Osteoblast (primary cell): ENCODE data around the gene SHC2. TPM values are rescaled to one million over a fixed set of nuclear protein-coding genes. Genes with fewer than 3 reads are reported as not detected.

ENCODE experiments used
- DNase-seq: peaks from one replicate; pipeline ENCODE4 v3.0.0; 2011; ENCODE audit warnings: low spot score, mixed read lengths; ENCODE audit not compliant: insufficient read length; ENCODE audit errors: missing footprints
- H2AFZ ChIP-seq: 2 replicates; pipeline ENCODE4 v1.6.0; 2011; ENCODE audit warnings: mild to moderate bottlenecking, low read length
- H3K27ac ChIP-seq: 2 replicates; pipeline ENCODE4 v1.5.1; 2011; ENCODE audit warnings: mild to moderate bottlenecking, low read depth, low read length, moderate library complexity
- H3K27me3 ChIP-seq: 2 replicates; pipeline ENCODE4 v1.6.0; 2012; ENCODE audit warnings: mild to moderate bottlenecking, control low read depth, inconsistent platforms, low read length, moderate library complexity; ENCODE audit not compliant: insufficient read depth
- H3K36me3 ChIP-seq: 2 replicates; pipeline ENCODE4 v1.5.1; 2011; ENCODE audit warnings: mild to moderate bottlenecking, low read length, control low read depth, moderate library complexity; ENCODE audit not compliant: insufficient read depth
- H3K4me1 ChIP-seq: 2 replicates; pipeline ENCODE4 v1.5.1; 2011; ENCODE audit warnings: mild to moderate bottlenecking, low read length, control low read depth, moderate library complexity; ENCODE audit not compliant: insufficient read depth
- H3K4me2 ChIP-seq: 2 replicates; pipeline ENCODE4 v1.6.0; 2011; ENCODE audit warnings: mild to moderate bottlenecking, low read length; ENCODE audit not compliant: insufficient read depth
- H3K4me3 ChIP-seq: fragments of 200-600 bp; sonication (generic); 3 replicates; pipeline ENCODE4 v1.5.1; 2012; ENCODE audit warnings: mild to moderate bottlenecking, low read length, inconsistent platforms; ENCODE audit not compliant: insufficient read depth
- H3K79me2 ChIP-seq: 2 replicates; pipeline ENCODE4 v1.6.0; 2012; ENCODE audit warnings: mild to moderate bottlenecking, low read length, control low read depth, inconsistent platforms; ENCODE audit not compliant: insufficient read depth
- H3K9me3 ChIP-seq: 2 replicates; pipeline ENCODE4 v1.5.1; 2011; ENCODE audit warnings: low read depth, low read length, control low read depth
- H4K20me1 ChIP-seq: 2 replicates; pipeline ENCODE4 v1.6.0; 2012; ENCODE audit warnings: mild to moderate bottlenecking, low read length, control low read depth; ENCODE audit not compliant: insufficient read depth
- CTCF ChIP-seq: IDR thresholded peaks from 2 replicates; pipeline ENCODE4 v1.5.1; 2011; ENCODE audit warnings: mild to moderate bottlenecking, low read depth, low read length, moderate library complexity; ENCODE audit errors: extremely low read depth
- total RNA-seq: library from RNA; depleted of rRNA; stranded (reverse); fragments of >200 nt; gene quantifications from 2 replicates; pipeline ENCODE4 v1.2.3, GENCODE V29; 2012

SHC2 gene
- total RNA-seq: 0.36 and 1.5 TPM in 2 replicates

DNA sequence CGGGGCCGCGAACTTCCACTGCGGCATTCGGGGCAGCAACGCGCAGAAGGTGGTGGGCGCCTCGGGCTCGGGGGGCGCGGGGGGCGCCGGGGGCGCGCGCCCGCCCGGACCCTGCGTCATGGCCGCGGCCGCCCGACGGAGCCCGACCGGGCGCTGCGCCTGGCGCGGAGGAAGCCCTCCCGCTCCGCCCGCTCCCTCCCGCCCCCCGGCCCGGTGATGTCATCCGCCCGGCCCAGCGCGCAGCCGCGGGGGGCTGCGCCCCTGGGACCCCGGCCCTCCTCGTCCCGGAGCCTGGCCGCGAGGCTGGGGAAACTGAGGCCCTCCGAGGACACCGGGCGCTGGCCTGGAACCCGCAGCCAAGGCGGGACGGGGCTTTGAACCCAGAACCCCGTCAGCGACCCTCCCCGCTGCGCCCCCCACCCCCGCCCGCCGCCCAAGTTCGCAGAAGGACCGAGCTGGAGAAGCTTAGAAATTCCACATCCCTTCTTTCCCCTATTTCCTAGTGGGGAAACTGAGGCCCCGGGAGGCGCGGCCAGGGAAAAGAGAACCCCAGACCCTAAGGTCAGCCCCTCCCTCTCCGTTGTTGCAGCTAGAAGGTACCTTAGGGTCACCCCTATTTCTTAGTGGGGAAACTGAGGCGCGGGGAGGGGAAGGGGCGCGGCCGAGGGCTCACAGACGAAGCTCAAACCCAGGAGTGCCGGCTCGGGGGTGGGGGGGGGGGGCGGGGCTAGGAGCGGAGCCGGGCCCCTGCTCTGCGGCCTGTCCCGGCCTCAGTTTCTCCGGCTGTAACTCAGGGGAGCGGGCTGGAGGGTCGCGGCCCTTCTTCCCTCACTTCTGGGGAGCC is at the start of gene SHC2:
Gene SHC2, minus strand, starts transcription at position 157 of the 844 bp plus-strand sequence. Its CDS starts 37 bp downstream, at position 120.
- H4K20me1 ChIP-seq: no peaks in the 10 kb centered on the region
- H3K4me3 ChIP-seq: peak within 1 kb of the TSS; percentile 51
- H3K4me1 ChIP-seq: no peaks in the 10 kb centered on the region
- DNase-seq: no peak
- peak within 1 kb of the TSS; percentile 32 for H3K4me2 ChIP-seq
- TF ChIP-seq CTCF: no peak
- no peak within 1 kb of the TSS for H3K27ac ChIP-seq
- H3K79me2 ChIP-seq: no peaks in the 10 kb centered on the region
- no peaks in the 10 kb centered on the region for H3K36me3 ChIP-seq
- no peaks in the 10 kb centered on the region for H3K9me3 ChIP-seq
- peaks cover 23% of the 10 kb centered on the region for H3K27me3 ChIP-seq
- peak within 1 kb of the TSS; percentile 25 for H2AFZ ChIP-seq

- H3K4me1 ChIP-seq: peaks cover 13% of the 10 kb centered on the region
- H3K27me3 ChIP-seq: no peaks in the 10 kb centered on the region
- TF ChIP-seq CTCF: no peak
- peak overlapping the region; percentile 98 for H3K4me2 ChIP-seq
- peaks cover 8% of the 10 kb centered on the region for H4K20me1 ChIP-seq
- peak overlapping the region; percentile 99 for H3K4me3 ChIP-seq
- no peak overlapping the region for H2AFZ ChIP-seq
- DNase-seq: peak; percentile 85
- no peaks in the 10 kb centered on the region for H3K36me3 ChIP-seq
- H3K79me2 ChIP-seq: peaks cover 16% of the 10 kb centered on the region
- H3K27ac ChIP-seq: peak overlapping the region; percentile 97
- no peaks in the 10 kb centered on the region for H3K9me3 ChIP-seq
These were observed 47.6 kb upstream of the SHC2 start for GRCh38 chr19:508204-509150.

DNA sequence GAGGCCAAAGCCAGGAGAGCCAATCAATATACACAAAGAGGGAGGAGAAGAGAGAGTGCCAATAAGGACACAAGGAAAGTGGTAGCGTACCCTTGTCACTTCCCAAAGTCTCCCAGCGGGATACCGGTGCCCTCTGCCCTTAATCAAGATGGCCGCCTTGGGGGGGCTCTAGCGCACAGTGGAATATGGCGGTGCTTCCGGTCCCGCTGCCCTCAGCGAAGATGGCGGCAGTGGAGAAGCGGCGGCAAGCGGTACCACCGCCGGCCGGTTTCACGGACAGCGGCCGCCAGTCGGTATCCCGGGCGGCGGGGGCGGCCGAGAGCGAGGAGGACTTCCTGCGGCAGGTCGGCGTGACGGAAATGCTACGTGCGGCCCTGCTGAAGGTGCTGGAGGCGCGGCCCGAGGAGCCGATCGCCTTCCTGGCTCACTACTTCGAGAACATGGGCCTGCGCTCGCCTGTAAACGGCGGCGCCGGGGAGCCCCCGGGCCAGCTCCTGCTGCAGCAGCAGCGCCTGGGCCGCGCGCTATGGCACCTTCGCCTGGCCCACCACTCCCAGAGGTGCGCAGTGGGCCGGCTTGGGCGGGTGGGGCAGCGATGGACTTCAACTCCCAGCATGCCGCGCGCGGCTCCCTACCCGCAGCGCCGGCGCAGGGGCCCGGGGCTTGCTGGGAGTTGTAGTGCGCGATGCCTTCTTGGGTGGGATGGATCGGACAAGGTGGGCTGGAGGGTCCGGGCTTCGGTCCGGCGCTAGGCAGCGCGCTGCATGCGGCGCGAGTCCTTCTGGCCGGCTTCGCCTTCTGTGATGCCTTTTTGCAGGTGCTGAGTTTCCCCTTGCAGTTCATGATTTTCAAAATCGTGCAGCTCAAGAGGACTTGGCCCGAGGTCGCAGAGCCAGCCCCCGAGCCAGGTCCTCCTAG is 46.7 kb upstream of the SHC2 start, which contains the start of gene TPGS1:
Gene TPGS1, plus strand, starts transcription at position 212 of the 918 bp plus-strand sequence. Its CDS starts 10 bp downstream, at position 222.
- DNase-seq: peak; percentile 99
- no peak for TF ChIP-seq CTCF
- peaks cover 5% of the 10 kb centered on the region for H4K20me1 ChIP-seq
- H3K9me3 ChIP-seq: no peaks in the 10 kb centered on the region
- peak within 1 kb of the TSS; percentile 90 for H2AFZ ChIP-seq
- H3K4me2 ChIP-seq: peak within 1 kb of the TSS; percentile 98
- peaks cover 16% of the 10 kb centered on the region for H3K79me2 ChIP-seq
- H3K27me3 ChIP-seq: no peaks in the 10 kb centered on the region
- peak within 1 kb of the TSS; percentile 99 for H3K4me3 ChIP-seq
- peaks cover 13% of the 10 kb centered on the region for H3K4me1 ChIP-seq
- peak within 1 kb of the TSS; percentile 97 for H3K27ac ChIP-seq
- H3K36me3 ChIP-seq: no peaks in the 10 kb centered on the region
